ENCODE results near the gene AMH.

AMH gene

DNA sequence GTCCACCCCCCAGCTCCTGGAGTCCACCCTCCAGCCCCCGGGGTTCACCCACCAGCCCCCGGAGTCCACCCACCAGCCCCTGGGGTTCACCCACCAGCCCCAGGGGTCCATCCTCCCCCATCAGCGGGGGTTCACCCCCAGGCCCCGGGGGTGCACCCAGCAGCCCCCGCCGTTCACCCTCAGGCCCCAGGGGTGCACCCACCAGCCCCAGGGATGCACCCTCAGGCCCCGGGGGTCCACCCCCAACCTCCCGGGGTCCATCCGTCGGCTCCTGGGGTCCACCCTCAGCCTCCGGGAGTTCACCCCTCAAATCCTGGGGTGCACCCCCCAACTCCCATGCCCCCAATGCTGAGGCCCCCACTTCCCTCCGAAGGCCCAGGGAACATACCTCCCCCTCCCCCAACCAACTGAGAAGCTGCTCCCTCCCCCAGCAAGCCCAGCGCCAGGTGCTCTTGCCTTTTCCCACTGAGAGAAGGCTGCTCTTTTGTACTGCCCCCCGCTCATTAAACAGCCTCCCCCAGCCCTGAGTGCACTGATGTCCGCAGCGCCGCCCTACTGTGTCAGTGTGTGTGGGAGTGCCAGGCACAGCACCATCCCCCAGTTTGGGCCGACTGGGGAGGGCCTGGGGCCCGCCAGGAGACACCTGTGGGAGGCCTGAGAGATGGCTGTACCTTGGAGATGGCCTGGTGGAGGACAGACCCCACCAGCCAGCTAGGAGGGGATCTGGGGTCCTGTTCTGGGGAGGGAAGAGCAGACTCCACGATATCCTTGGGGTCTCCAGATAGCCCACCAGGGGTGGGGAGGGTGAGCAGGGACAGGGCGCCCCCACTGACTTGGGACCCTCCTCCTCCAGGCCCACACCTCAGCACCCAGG lies 750 bp upstream of the AMH start:
- no peak overlapping the region for H2BK120ac ChIP-seq (ENCODE audit: low read depth, low read length)
- no peak overlapping the region for H3K27ac ChIP-seq (ENCODE audit: low read length, poor library complexity, severe bottlenecking)
- WGBS: 90% methylated on average over 20 of the region's 21 CpGs

DNA sequence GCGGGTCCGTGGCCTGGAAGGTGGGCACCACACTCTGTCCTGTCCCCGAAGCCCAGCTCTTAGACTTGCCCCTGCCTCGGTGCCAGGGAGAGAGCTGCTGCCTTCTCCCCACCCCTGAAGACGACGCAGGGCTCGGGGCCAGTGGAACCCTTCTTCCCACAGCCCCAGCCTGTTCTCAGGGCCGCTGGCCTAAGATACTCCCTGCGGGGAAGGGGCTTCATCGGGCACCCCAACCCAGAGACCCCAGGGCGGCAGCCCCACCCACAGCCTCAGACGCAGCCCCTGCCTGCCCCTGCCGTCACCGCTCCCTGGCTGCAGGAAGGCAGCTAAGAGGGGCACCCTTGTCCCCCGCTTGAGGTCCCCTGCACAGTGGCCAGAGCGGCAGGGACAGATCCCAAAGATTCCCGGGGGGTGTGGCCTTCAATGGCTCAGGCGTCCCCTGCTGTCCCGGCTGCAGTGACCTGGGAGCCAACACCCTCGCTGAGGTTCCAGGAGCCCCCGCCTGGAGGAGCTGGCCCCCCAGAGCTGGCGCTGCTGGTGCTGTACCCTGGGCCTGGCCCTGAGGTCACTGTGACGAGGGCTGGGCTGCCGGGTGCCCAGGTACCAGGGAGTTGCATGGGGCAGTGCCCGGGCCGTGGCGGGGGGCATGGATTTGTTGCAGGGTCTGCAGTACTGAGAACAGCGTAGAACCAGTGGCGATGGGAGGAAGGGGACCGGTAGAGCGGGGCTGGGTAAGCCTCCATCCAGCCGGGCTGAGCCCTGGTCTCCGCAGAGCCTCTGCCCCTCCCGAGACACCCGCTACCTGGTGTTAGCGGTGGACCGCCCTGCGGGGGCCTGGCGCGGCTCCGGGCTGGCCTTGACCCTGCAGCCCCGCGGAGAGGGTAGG lies 1.0 kb downstream of the AMH start:
- H3K4me3 ChIP-seq (ENCODE audit: insufficient read depth in 1 of 2, low read depth in 1 of 2, low read length in 2 of 2): no peak overlapping the region
- no peaks in the 10 kb centered on the region for H3K9me3 ChIP-seq (ENCODE audit: control insufficient read depth, low read length)
- peaks cover 34 to 75% of the 10 kb centered on the region in 2 experiments for H3K36me3 ChIP-seq (ENCODE audit: control insufficient read depth in 1 of 2, insufficient read depth in 2 of 2, low read depth in 1 of 2, low read length in 2 of 2)
- peaks cover 22% of the 10 kb centered on the region for H3K79me1 ChIP-seq (replicated peaks; ENCODE audit: low read length, poor library complexity, severe bottlenecking)
- no peak overlapping the region for H2BK12ac ChIP-seq (ENCODE audit: low read length in 2 of 2)
- no peak overlapping the region for H4K8ac ChIP-seq (ENCODE audit: low read length)
- H2BK120ac ChIP-seq (ENCODE audit: low read depth, low read length): no peak overlapping the region
- WGBS: 90% methylated on average over 43 of the region's 43 CpGs
- H3K27ac ChIP-seq (ENCODE audit: low read length, poor library complexity, severe bottlenecking): no peak overlapping the region
- no peak overlapping the region for H3K9ac ChIP-seq (ENCODE audit: low read length)
- H2AK5ac ChIP-seq (ENCODE audit: low read length, severe bottlenecking): no peak overlapping the region
- H3K4me1 ChIP-seq (ENCODE audit: control insufficient read depth, insufficient read depth, low read depth, low read length): peaks cover 24% of the 10 kb centered on the region
- H3K18ac ChIP-seq (ENCODE audit: low read depth in 1 of 2, low read length in 2 of 2): no peak overlapping the region
- no peak overlapping the region for H4K91ac ChIP-seq (ENCODE audit: low read length)
- no peak overlapping the region for H3K4me2 ChIP-seq (ENCODE audit: low read length, poor library complexity, severe bottlenecking)
- H2BK15ac ChIP-seq (ENCODE audit: low read depth, poor library complexity, severe bottlenecking): no peak overlapping the region
- H2AFZ ChIP-seq (ENCODE audit: low read depth, low read length): no peak overlapping the region
- peaks cover 10 to 48% of the 10 kb centered on the region in 2 experiments for H3K27me3 ChIP-seq (ENCODE audit: control insufficient read depth in 1 of 2, insufficient read depth in 1 of 2, low read length in 2 of 2)
- H3K14ac ChIP-seq (ENCODE audit: low read length in 2 of 2): no peak overlapping the region
- DNase-seq: no peak
- H2BK5ac ChIP-seq (ENCODE audit: low read depth, low read length, poor library complexity, severe bottlenecking): no peak overlapping the region
- no peak overlapping the region for H3K4ac ChIP-seq (ENCODE audit: low read depth in 1 of 2, low read length in 2 of 2)
- H3K23ac ChIP-seq (ENCODE audit: low read length in 2 of 2): no peak overlapping the region

More for the DNA sequence above, 750 bp upstream of the AMH start:
- Histone ChIP-seq H2BK5ac (ENCODE audit: low read depth, low read length, poor library complexity, severe bottlenecking) (no peak overlapping the region), H3K36me3 (ENCODE audit: control insufficient read depth in 1 of 2, insufficient read depth in 2 of 2, low read depth in 1 of 2, low read length in 2 of 2) (peaks cover 52 to 93% of the 10 kb centered on the region in 2 experiments), H3K23ac (ENCODE audit: low read length in 2 of 2) (no peak overlapping the region), H2AFZ (ENCODE audit: low read depth, low read length) (no peak overlapping the region), H3K4me1 (ENCODE audit: control insufficient read depth, insufficient read depth, low read depth, low read length) (peaks cover 17% of the 10 kb centered on the region), H3K14ac (ENCODE audit: low read length in 2 of 2) (no peak overlapping the region), H3K79me1 (replicated peaks; ENCODE audit: low read length, poor library complexity, severe bottlenecking) (peaks cover 30% of the 10 kb centered on the region), H3K4ac (ENCODE audit: low read depth in 1 of 2, low read length in 2 of 2) (no peak overlapping the region), H3K4me3 (ENCODE audit: insufficient read depth in 1 of 2, low read depth in 1 of 2, low read length in 2 of 2) (no peak overlapping the region), H3K27me3 (ENCODE audit: control insufficient read depth in 1 of 2, insufficient read depth in 1 of 2, low read length in 2 of 2) (peaks cover 8 to 38% of the 10 kb centered on the region in 2 experiments), H3K18ac (ENCODE audit: low read depth in 1 of 2, low read length in 2 of 2) (no peak overlapping the region), H4K91ac (ENCODE audit: low read length) (no peak overlapping the region), H3K9me3 (ENCODE audit: control insufficient read depth, low read length) (no peaks in the 10 kb centered on the region), H3K9ac (ENCODE audit: low read length) (no peak overlapping the region), H3K4me2 (ENCODE audit: low read length, poor library complexity, severe bottlenecking) (no peak overlapping the region), H2BK15ac (ENCODE audit: low read depth, poor library complexity, severe bottlenecking) (no peak overlapping the region), H2BK12ac (ENCODE audit: low read length in 2 of 2) (no peak overlapping the region), H2AK5ac (ENCODE audit: low read length, severe bottlenecking) (no peak overlapping the region), H4K8ac (ENCODE audit: low read length) (no peak overlapping the region)
- DNase-seq: no peak

- peaks cover 16% of the 10 kb centered on the region for H3K79me1 ChIP-seq (replicated peaks; ENCODE audit: low read length, poor library complexity, severe bottlenecking)
- H2BK120ac ChIP-seq (ENCODE audit: low read depth, low read length): no peak overlapping the region
- H3K36me3 ChIP-seq (ENCODE audit: control insufficient read depth in 1 of 2, insufficient read depth in 2 of 2, low read depth in 1 of 2, low read length in 2 of 2): peaks cover 28 to 69% of the 10 kb centered on the region in 2 experiments
- H3K4me3 ChIP-seq (ENCODE audit: insufficient read depth in 1 of 2, low read depth in 1 of 2, low read length in 2 of 2): no peak overlapping the region
- H4K91ac ChIP-seq (ENCODE audit: low read length): peak overlapping the region; percentile 16
- H2AFZ ChIP-seq (ENCODE audit: low read depth, low read length): no peak overlapping the region
- H4K8ac ChIP-seq (ENCODE audit: low read length): no peak overlapping the region
- peaks cover 10 to 48% of the 10 kb centered on the region in 2 experiments for H3K27me3 ChIP-seq (ENCODE audit: control insufficient read depth in 1 of 2, insufficient read depth in 1 of 2, low read length in 2 of 2)
- H3K9me3 ChIP-seq (ENCODE audit: control insufficient read depth, low read length): no peaks in the 10 kb centered on the region
- no peak overlapping the region for H2BK5ac ChIP-seq (ENCODE audit: low read depth, low read length, poor library complexity, severe bottlenecking)
- H3K4me2 ChIP-seq (ENCODE audit: low read length, poor library complexity, severe bottlenecking): no peak overlapping the region
- no peak overlapping the region for H3K27ac ChIP-seq (ENCODE audit: low read length, poor library complexity, severe bottlenecking)
- peaks cover 24% of the 10 kb centered on the region for H3K4me1 ChIP-seq (ENCODE audit: control insufficient read depth, insufficient read depth, low read depth, low read length)
- no peak for DNase-seq
- WGBS: 95% methylated on average over 25 of the region's 40 CpGs
- H3K18ac ChIP-seq (ENCODE audit: low read depth in 1 of 2, low read length in 2 of 2): no peak overlapping the region
- H3K14ac ChIP-seq (ENCODE audit: low read length in 2 of 2): no peak overlapping the region
- no peak overlapping the region for H2BK15ac ChIP-seq (ENCODE audit: low read depth, poor library complexity, severe bottlenecking)
- no peak overlapping the region for H3K23ac ChIP-seq (ENCODE audit: low read length in 2 of 2)
- H2AK5ac ChIP-seq (ENCODE audit: low read length, severe bottlenecking): no peak overlapping the region
- H3K9ac ChIP-seq (ENCODE audit: low read length): no peak overlapping the region
- no peak overlapping the region for H2BK12ac ChIP-seq (ENCODE audit: low read length in 2 of 2)
- no peak overlapping the region for H3K4ac ChIP-seq (ENCODE audit: low read depth in 1 of 2, low read length in 2 of 2)
Measured at GRCh38 chr19:2250766-2251105, 1.6 kb downstream of the AMH start.

Data from mesenchymal stem cell (in vitro differentiated cells and primary cell).